Gastrocnemius medialis (tissue), 4 donors: ENCODE results near the gene CACNG1. TPM values are rescaled to one million over a fixed set of nuclear protein-coding genes. Genes with fewer than 3 reads are reported as not detected.

ENCODE experiments used
- ATAC-seq, 2 donors: fragments of 150-250 bp; one replicate each; pipeline ENCODE4 v1.9.1; 2016
- DNase-seq, 2 donors: peaks; one replicate each; pipeline ENCODE4 v3.0.0-alpha.2; 2019
- H3K27ac ChIP-seq, 4 donors: fragments of 200-600 bp; sonication (generic); 1 replicate in 1 of 4; 2 replicates in 3 of 4; pipeline ENCODE4 v1.5.1; 2016 to 2018; ENCODE audit warnings: mild to moderate bottlenecking in 2 of 4, moderate library complexity in 1 of 4
- H3K27me3 ChIP-seq, 3 donors: fragments of 200-600 bp; sonication (generic) in 2 of 3; 1 replicate in 1 of 3; 2 replicates in 2 of 3; pipeline versions ENCODE4 v1.5.1 to v1.6.0; 2016 to 2019; ENCODE audit warnings: mild to moderate bottlenecking in 1 of 3, moderate library complexity in 1 of 3
- H3K36me3 ChIP-seq, 2 donors: fragments of 200-600 bp; sonication (generic) in 1 of 2; one replicate each; pipeline ENCODE4 v1.5.1; 2017 to 2018
- H3K4me1 ChIP-seq, 2 donors: fragments of 200-600 bp; sonication (generic) in 1 of 2; one replicate each; pipeline ENCODE4 v1.5.1; 2016 to 2017; ENCODE audit warnings: mild to moderate bottlenecking in 2 of 2
- H3K4me3 ChIP-seq, 4 donors: fragments of 200-600 bp; sonication (generic) in 3 of 4; 1 replicate in 1 of 4; 2 replicates in 3 of 4; pipeline ENCODE4 v1.5.1; 2016 to 2019; ENCODE audit warnings: mild to moderate bottlenecking in 2 of 4
- H3K9me3 ChIP-seq, 3 donors: fragments of 200-600 bp; sonication (generic) in 2 of 3; 1 replicate in 1 of 3; 2 replicates in 2 of 3; pipeline ENCODE4 v1.5.1; 2016 to 2019
- CTCF ChIP-seq, 5 experiments: fragments of 450-650 bp in 3 of 5; fragments of 200-600 bp in 2 of 5; sonication (generic) in 2 of 5; IDR thresholded peaks in 4 of 5; conservative IDR thresholded peaks in 1 of 5; 1 replicate in 4 of 5; 2 replicates in 1 of 5; pipeline ENCODE4 v1.5.1; 2016 to 2019; ENCODE audit warnings: antibody characterized with exemption in 5 of 5, mild to moderate bottlenecking in 3 of 5, moderate library complexity in 3 of 5
- POLR2A ChIP-seq, 2 donors: fragments of 450-650 bp; IDR thresholded peaks; one replicate each; pipeline ENCODE4 v1.6.1; 2017; ENCODE audit warnings: antibody characterized with exemption in 2 of 2, mild to moderate bottlenecking in 2 of 2, moderate library complexity in 2 of 2
- in situ Hi-C, 4 donors: fragments of 200-750 bp; cut with MboI; loops; one replicate each; pipeline versions ENCODE4 v1.15.0 to v1.8.0; 2017; ENCODE audit warnings: low sequenced_read_pairs in 4 of 4
- intact Hi-C: fragments of 100-400 bp; cut with DNase I; formaldehyde crosslinking; loops from one replicate; pipeline ENCODE4 v1.15.1; 2023; ENCODE audit warnings: low total_unique reads
- total RNA-seq, 4 donors: library from RNA; depleted of rRNA; stranded (reverse); fragments of >200 nt; gene quantifications; one replicate each; pipeline versions ENCODE4 v1.1.0 to v1.2.3, GENCODE V29; 2016

Gene CACNG1
- total RNA-seq, 4 donors from 2014 or later: 120 to 203 (median 154) TPM

- Histone ChIP-seq H3K27ac (peak overlapping the region in 3 of 4 donors; percentile 97 to 98 (median 97)), H3K4me3 (no peak overlapping the region), H3K27me3 (no peaks in the 10 kb centered on the region), H3K9me3 (no peaks in the 10 kb centered on the region), H3K36me3 (no peaks in the 10 kb centered on the region), H3K4me1 (peaks cover 13 to 16% of the 10 kb centered on the region in 2 donors)
- TF ChIP-seq CTCF (IDR thresholded peaks at IDR 0.05 in 4 of 5, conservative IDR thresholded peaks at IDR 0.05 in 1 of 5) (no peak), POLR2A (IDR thresholded peaks at IDR 0.05) (no peak)
- in situ Hi-C loops (loop anchor here in 1 of 4 donors (10.0 kb wide), 1 partner anchor 63 kb away; no protein-coding TSS in a partner anchor), intact Hi-C loops (loop anchor here (5.0 to 10.0 kb wide), 4 partner anchors 89 to 1473 kb away; partner anchors contain the start of genes HELZ and PRKAR1A)
- DNase-seq: no peak
- no peak for ATAC-seq
Measured at GRCh38 chr17:67041531-67041930, 2.8 kb upstream of the CACNG1 start.

GRCh38 chr17:67041941-67042899, 2.1 kb upstream of the CACNG1 start:
- Histone ChIP-seq H3K27ac (peak overlapping the region; percentile 97 to 98 (median 98)), H3K4me3 (no peak overlapping the region), H3K4me1 (peaks cover 19 to 23% of the 10 kb centered on the region in 2 donors), H3K9me3 (no peaks in the 10 kb centered on the region), H3K27me3 (no peaks in the 10 kb centered on the region), H3K36me3 (no peaks in the 10 kb centered on the region)
- DNase-seq: no peak
- intact Hi-C loops: loop anchor here (5.0 to 10.0 kb wide), 4 partner anchors 90 to 1473 kb away; partner anchors contain the start of genes HELZ and PRKAR1A
- ATAC-seq: no peak
- in situ Hi-C loops: loop anchor here in 1 of 4 donors (10.0 kb wide), 1 partner anchor 63 kb away; no protein-coding TSS in a partner anchor
- no peak for TF ChIP-seq CTCF (IDR thresholded peaks at IDR 0.05 in 4 of 5, conservative IDR thresholded peaks at IDR 0.05 in 1 of 5)
- no peak for TF ChIP-seq POLR2A (IDR thresholded peaks at IDR 0.05)

- ATAC-seq: peak; percentile 48 to 50
- intact Hi-C loops: loop anchor here (1.0 to 10.0 kb wide), 5 partner anchors 21 to 1472 kb away; partner anchors contain the start of genes HELZ and PRKAR1A
Measured at GRCh38 chr17:67043283-67043682, 1.1 kb upstream of the CACNG1 start.

More at GRCh38 chr17:67043283-67043682, 1.1 kb upstream of the CACNG1 start:
- peak; percentile 78 to 92 for DNase-seq
- Histone ChIP-seq H3K4me3 (peak overlapping the region; percentile 52 to 70 (median 60)), H3K9me3 (no peaks in the 10 kb centered on the region), H3K4me1 (peaks cover 28 to 29% of the 10 kb centered on the region in 2 donors), H3K27ac (peak overlapping the region; percentile 97 to 98 (median 98)), H3K36me3 (peaks cover 0 to 6% of the 10 kb centered on the region in 2 donors), H3K27me3 (no peaks in the 10 kb centered on the region)
- in situ Hi-C loops: loop anchor here in 1 of 4 donors (10.0 kb wide), 1 partner anchor 62 kb away; no protein-coding TSS in a partner anchor
- TF ChIP-seq CTCF (IDR thresholded peaks at IDR 0.05 in 4 of 5, conservative IDR thresholded peaks at IDR 0.05 in 1 of 5) (no peak), POLR2A (IDR thresholded peaks at IDR 0.05) (peak; percentile 91 to 95)
